HG02623 (cell line): ENCODE measurements around the gene CNGA3.

Experiments used
- ATAC-seq: cut with Tn5 transposase; IDR thresholded peaks from one replicate; pipeline ENCODE4 v1.9.1; 2021; ENCODE audit warnings: moderate library complexity; ENCODE audit not compliant: unreplicated experiment

Gene CNGA3

DNA sequence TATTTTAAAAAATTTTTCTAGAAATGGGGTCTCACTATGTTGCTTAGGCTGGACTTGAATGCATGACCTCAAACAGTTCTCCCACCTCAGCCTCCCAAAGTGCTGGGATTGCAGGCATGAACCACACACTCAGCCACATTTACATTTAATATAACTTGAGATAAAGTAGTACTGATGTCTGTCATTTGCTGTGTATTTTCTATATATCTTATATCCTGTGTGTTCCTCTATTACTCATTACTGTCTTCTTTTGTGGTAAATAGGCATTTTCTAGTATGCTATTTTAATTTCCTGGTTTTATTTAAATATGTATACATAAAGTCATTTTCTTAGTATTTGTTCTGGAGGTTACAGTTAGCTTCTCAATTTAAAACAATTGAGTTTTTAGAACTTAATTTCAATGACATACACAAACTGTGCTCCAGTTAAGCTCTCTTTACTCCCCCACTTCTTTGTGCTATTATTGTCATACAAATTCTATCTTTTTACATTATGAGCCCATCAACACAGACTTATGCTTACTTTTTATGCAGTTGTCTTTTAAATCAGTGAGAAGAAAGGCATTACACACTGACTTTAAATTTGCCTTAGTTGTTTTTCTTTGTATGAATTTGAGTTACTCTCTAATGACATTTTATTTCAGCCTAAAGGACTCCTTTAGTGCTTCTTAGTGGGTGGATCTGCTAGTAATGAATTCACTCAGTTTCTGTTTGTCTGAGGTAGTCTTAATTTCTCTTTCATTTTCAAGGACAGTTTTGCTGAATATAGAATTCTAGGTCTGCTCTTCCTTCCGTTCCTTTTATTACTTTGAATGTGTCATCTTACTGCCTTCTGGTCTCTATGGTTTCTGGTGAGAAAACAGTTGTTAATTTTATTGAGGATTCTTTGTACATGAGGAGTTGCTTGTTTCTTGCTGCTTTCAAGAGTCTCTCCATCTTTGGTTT, 92.2 kb downstream of the CNGA3 start:
- no peak for ATAC-seq

DNA sequence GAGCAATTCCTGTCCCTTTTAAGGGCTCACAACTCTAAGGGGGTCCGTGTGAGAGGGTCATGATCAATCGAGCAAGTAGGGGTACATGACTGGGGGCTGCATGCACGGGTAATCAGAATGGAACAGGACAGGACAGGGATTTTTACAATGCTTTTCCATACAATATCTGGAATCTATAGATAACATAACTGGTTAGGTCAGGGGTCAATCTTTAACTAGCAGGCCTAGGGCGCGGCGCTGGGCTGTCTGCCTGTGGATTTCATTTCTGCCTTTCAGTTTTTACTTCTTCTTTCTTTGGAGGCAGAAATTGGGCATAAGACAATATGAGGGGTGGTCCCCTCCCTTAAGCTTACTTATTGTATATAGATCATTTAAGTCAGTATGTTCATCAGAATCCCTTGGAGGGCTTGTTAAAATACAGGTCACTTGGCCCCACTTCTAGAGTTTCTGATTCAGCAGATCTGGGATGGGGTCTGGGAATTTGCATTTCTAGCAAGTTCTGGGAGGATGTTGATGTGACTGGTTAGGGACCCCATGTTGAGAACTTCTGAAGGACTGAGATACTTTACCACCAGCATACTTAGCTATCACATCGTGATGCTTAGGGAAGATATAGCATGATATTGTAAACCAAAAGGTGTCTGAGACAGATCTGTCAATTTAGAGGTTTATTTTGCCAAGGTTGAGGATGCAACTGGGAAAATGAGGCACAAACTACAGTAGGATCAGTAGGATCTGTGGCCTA, 95.6 kb downstream of the CNGA3 start:
- no peak for ATAC-seq

DNA sequence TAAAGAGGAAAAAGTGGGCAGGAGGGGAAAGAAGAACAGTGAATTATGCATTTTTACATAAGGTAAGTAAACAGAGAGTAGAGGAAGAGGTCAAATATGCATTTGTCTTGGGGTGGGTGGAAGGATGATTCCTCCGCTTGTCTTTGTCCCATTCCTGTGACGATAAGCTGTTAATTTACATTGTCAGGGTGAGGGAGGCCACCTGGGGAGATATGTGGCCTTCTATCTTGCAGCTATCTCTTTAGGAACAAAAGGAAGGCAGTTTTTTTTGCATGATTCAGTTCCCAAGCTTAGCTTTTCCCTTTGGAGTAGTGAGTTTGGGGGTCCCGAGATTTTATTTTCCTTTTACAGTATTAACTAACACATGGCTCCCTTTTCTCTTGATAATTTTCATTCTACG, 96.2 kb downstream of the CNGA3 start:
- no peak for ATAC-seq

DNA sequence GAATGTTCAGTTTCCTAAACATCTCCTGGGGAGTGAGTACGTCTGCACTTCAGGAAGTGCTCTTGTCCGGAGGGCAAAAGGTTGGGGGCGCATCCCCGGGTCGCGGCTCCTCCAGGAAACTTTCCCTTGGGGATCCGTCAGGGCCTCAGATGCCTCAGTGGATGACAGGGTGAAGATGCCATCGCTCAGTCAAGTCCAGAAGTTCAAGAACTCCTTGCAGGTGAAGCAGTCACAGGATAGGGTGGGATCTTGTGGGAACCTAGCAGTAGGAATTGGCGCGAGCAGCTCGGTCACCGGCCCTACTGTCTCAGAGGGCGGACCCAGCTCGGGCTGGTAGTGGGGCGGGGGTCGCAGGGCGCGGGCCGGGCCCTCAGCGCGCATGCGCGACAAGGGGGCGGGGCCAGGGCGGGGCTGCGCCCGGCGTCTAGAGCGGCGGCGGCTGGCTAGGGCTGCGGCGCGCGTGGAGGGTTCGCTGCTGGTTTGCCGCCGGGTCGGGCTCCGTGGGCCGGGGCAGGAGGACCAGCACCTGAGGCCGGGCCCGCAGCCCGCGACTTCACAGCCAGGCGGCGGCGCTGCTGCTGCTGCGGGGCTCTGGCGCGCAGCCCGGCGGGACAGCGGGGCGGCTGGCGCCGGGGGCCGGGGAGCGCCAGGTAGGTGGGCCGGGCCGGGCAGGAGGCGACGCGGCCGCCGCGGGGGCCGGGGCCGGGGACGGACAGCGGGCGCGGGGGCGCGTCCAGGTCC, 98.3 kb downstream of the CNGA3 start, which contains the start of gene INPP4A:
INPP4A (plus strand) TSS at position 423 of the 741 bp plus-strand sequence. CDS start 75,191 bp downstream, outside the sequence.
- peak; percentile 81 for ATAC-seq

DNA sequence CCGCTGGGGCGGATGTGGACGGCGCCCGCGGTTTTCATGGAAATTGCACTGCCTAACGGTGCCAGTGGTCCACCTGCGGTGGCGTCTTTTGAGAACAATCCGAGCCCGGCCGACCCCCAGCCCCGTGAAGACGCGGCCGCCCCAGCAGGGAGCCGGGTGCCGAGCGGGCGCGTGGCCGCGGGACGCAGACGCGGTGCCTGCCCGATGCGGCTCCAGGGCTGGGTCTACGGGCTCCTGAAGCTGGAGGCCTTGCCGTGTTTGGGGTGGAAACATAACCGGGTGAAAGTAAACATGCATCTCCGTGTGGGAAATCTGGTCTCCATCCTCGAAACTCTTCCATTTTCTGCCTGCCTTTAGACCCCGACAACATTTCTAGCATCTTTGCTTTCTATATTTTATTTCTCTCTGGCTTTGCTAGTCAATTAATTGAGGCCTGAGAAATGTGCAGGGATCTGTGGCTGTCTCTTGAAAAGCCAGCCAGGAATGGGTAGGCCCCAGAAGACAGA, 99.0 kb downstream of the CNGA3 start:
- peak; percentile 16 for ATAC-seq

DNA sequence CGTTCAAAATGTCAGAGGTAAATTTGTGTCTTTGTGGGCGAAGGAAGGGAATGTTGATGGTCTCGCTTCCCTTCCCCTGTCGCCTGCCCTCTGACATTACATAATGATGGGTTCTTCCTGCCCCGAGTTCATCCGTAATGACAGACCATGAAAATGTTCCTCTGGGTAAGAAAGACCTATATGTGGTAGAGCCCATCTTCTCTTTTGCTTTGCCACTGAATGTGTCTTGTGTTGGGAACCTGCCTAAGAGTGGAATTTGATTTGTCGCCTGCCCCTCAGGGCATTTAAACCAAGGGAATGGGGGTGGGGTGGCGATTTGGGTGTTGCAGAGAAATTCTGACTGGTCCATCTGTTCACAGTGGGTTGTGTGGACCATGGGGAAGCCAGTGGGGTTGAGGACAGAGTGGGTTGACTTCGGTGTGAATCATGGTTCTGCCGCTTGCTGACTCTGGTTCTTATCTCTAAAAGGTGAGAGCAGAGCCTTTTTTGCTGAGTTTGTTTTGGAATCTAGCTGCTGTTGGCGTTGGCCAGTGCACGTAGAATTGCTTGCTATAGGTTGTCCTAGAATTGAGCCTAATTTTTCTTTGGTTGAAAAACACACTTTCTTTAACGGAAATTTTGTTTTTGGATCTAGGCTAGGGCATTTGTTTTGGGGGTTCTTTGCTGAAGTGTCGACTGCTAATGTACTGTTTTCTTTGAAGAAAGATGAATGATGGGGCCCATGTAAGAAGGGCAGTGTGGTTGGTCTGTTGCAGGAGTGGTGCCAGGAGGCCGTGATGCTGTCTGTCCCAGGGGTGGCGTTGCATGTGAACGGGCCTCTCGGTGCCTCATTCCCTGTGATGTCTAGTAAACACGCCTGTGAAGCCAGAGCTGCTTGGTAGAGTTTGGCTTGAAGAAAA, 99.7 kb downstream of the CNGA3 start:
- no peak for ATAC-seq

DNA sequence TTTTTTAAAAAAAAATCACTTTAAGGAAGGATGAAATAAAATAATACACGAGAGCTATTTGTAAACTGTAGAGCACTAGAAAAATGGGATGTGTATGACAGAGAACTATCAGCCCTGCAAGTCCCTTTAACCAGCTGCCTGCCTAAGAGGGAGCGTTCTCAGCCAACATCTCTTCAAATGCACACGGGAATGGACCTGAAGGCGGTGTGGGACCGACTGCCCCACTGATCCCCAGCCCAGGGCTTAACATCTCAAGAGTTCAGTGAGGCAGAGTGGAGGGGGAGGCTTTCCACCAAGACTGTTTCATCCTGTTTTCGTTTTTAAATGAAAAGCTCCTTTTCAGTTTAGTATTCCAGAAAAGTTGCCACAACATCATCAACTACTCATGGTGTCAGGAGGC, 100.6 kb downstream of the CNGA3 start:
- no peak for ATAC-seq
